ENCODE results near the gene GRM8.

The GRM8 gene

GRCh38 chr7:126483972-126484371 lies 768.8 kb downstream of the GRM8 start:
- TF ChIP-seq CTCF (IDR thresholded peaks at IDR 0.05; ENCODE audit: low read length) (no peak), EZH2 (optimal IDR thresholded peaks at IDR 0.05; ENCODE audit: low read depth, low read length) (no peak), EZH2phosphoT487 (IDR thresholded peaks at IDR 0.05; ENCODE audit: low read length) (no peak)
- no peaks in the 10 kb centered on the region for H4K20me1 ChIP-seq (ENCODE audit: insufficient read depth, low read length)
- no peaks in the 10 kb centered on the region for H3K9me3 ChIP-seq (replicated peaks; ENCODE audit: insufficient read depth, low read length)
- no peaks in the 10 kb centered on the region for H3K4me1 ChIP-seq (ENCODE audit: low read length)
- H3K27me3 ChIP-seq (replicated peaks; ENCODE audit: insufficient read depth, low read length) = no peaks in the 10 kb centered on the region
- no peaks in the 10 kb centered on the region for H3F3A ChIP-seq (ENCODE audit: insufficient read depth, low read length)
- no peaks in the 10 kb centered on the region for H3K79me2 ChIP-seq (ENCODE audit: low read length)
- no peak overlapping the region for H3K27ac ChIP-seq (ENCODE audit: low read length)
- no peak overlapping the region for H2AFZ ChIP-seq (ENCODE audit: low read length)
- H3K9ac ChIP-seq (ENCODE audit: low read length) = no peak overlapping the region
- H3K4me2 ChIP-seq (ENCODE audit: low read depth, low read length) = no peak overlapping the region
- no peak overlapping the region for H3K4me3 ChIP-seq (ENCODE audit: low read length)
- no peaks in the 10 kb centered on the region for H3K36me3 ChIP-seq (replicated peaks; ENCODE audit: insufficient read depth, low read length)
- no peak for DNase-seq
- H3K9me2 ChIP-seq (replicated peaks; ENCODE audit: insufficient read depth, low read length) = no peaks in the 10 kb centered on the region

GRCh38 chr7:126472825-126473224 lies 779.9 kb downstream of the GRM8 start:
- no peak for DNase-seq
- Histone ChIP-seq H3K36me3 (replicated peaks; ENCODE audit: insufficient read depth, low read length) (no peaks in the 10 kb centered on the region), H3K27me3 (replicated peaks; ENCODE audit: insufficient read depth, low read length) (no peaks in the 10 kb centered on the region), H3K4me1 (ENCODE audit: low read length) (no peaks in the 10 kb centered on the region), H3K4me3 (ENCODE audit: low read length) (no peak overlapping the region), H3K9me3 (replicated peaks; ENCODE audit: insufficient read depth, low read length) (no peaks in the 10 kb centered on the region), H2AFZ (ENCODE audit: low read length) (no peak overlapping the region), H3K27ac (ENCODE audit: low read length) (no peak overlapping the region), H3K9me2 (replicated peaks; ENCODE audit: insufficient read depth, low read length) (no peaks in the 10 kb centered on the region), H3F3A (ENCODE audit: insufficient read depth, low read length) (no peaks in the 10 kb centered on the region), H3K4me2 (ENCODE audit: low read depth, low read length) (no peak overlapping the region), H3K79me2 (ENCODE audit: low read length) (no peaks in the 10 kb centered on the region), H4K20me1 (ENCODE audit: insufficient read depth, low read length) (no peaks in the 10 kb centered on the region), H3K9ac (ENCODE audit: low read length) (no peak overlapping the region)
- no peak for TF ChIP-seq CTCF (IDR thresholded peaks at IDR 0.05; ENCODE audit: low read length)
- no peak for TF ChIP-seq EZH2phosphoT487 (IDR thresholded peaks at IDR 0.05; ENCODE audit: low read length)
- TF ChIP-seq EZH2 (optimal IDR thresholded peaks at IDR 0.05; ENCODE audit: low read depth, low read length) = no peak

GRCh38 chr7:126462405-126462804 lies 790.3 kb downstream of the GRM8 start:
- Histone ChIP-seq H3K9ac (ENCODE audit: low read length) (no peak overlapping the region), H3K9me2 (replicated peaks; ENCODE audit: insufficient read depth, low read length) (no peaks in the 10 kb centered on the region), H4K20me1 (ENCODE audit: insufficient read depth, low read length) (no peaks in the 10 kb centered on the region), H3F3A (ENCODE audit: insufficient read depth, low read length) (no peaks in the 10 kb centered on the region), H2AFZ (ENCODE audit: low read length) (no peak overlapping the region), H3K36me3 (replicated peaks; ENCODE audit: insufficient read depth, low read length) (no peaks in the 10 kb centered on the region), H3K27ac (ENCODE audit: low read length) (no peak overlapping the region), H3K4me3 (ENCODE audit: low read length) (no peak overlapping the region), H3K4me2 (ENCODE audit: low read depth, low read length) (no peak overlapping the region), H3K4me1 (ENCODE audit: low read length) (no peaks in the 10 kb centered on the region), H3K9me3 (replicated peaks; ENCODE audit: insufficient read depth, low read length) (no peaks in the 10 kb centered on the region), H3K79me2 (ENCODE audit: low read length) (no peaks in the 10 kb centered on the region), H3K27me3 (replicated peaks; ENCODE audit: insufficient read depth, low read length) (no peaks in the 10 kb centered on the region)
- TF ChIP-seq EZH2 (optimal IDR thresholded peaks at IDR 0.05; ENCODE audit: low read depth, low read length) = no peak
- no peak for TF ChIP-seq CTCF (IDR thresholded peaks at IDR 0.05; ENCODE audit: low read length)
- TF ChIP-seq EZH2phosphoT487 (IDR thresholded peaks at IDR 0.05; ENCODE audit: low read length) = no peak
- no peak for DNase-seq
